ENCODE measurements around the gene TRHDE.
"Not testable (repeated sequence)": the region's sequence is repeated elsewhere in the genome, so short reads cannot be mapped to it uniquely, and the experiment has no call there.

The TRHDE gene

GRCh38 chr12:72453550-72453949, 181.4 kb downstream of the TRHDE start:
- no peak for DNase-seq

- DNase-seq = no peak
These were observed 192.3 kb downstream of the TRHDE start for GRCh38 chr12:72464471-72464870.

GRCh38 chr12:72465155-72465554, 193.0 kb downstream of the TRHDE start:
- DNase-seq = no peak

GRCh38 chr12:72465940-72466630, 193.9 kb downstream of the TRHDE start:
- DNase-seq = no peak

GRCh38 chr12:72467985-72468384, 195.8 kb downstream of the TRHDE start:
- DNase-seq = no peak

GRCh38 chr12:72468505-72468904, 196.3 kb downstream of the TRHDE start:
- no peak for DNase-seq

- no peak for DNase-seq
These were observed 199.6 kb downstream of the TRHDE start for GRCh38 chr12:72471806-72472205.

GRCh38 chr12:72472350-72472749, 200.2 kb downstream of the TRHDE start:
- no peak for DNase-seq

- DNase-seq = no peak
These were observed 204.1 kb downstream of the TRHDE start for GRCh38 chr12:72476301-72476700.

GRCh38 chr12:72485017-72485701, 213.0 kb downstream of the TRHDE start:
- no peak for DNase-seq

GRCh38 chr12:72491426-72491825, 219.3 kb downstream of the TRHDE start:
- no peak for DNase-seq

GRCh38 chr12:72493407-72493806, 221.2 kb downstream of the TRHDE start:
- DNase-seq = no peak

- no peak for DNase-seq
These were observed 226.2 kb downstream of the TRHDE start for GRCh38 chr12:72498354-72498753.

- DNase-seq = no peak
These were observed 227.1 kb downstream of the TRHDE start for GRCh38 chr12:72499244-72499643.

GRCh38 chr12:72502546-72502945, 230.4 kb downstream of the TRHDE start:
- DNase-seq = no peak

GRCh38 chr12:72505227-72505626, 233.1 kb downstream of the TRHDE start:
- no peak for DNase-seq

- DNase-seq = no peak
These were observed 237.7 kb downstream of the TRHDE start for GRCh38 chr12:72509891-72510290.

- no peak for DNase-seq
These were observed 238.6 kb downstream of the TRHDE start for GRCh38 chr12:72510772-72511171.

- DNase-seq = no peak
These were observed 239.3 kb downstream of the TRHDE start for GRCh38 chr12:72511498-72511897.

GRCh38 chr12:72511906-72512305, 239.7 kb downstream of the TRHDE start:
- no peak for DNase-seq

GRCh38 chr12:72520044-72520678, 248.0 kb downstream of the TRHDE start:
- DNase-seq = not testable (repeated sequence)

GRCh38 chr12:72521326-72521725, 249.2 kb downstream of the TRHDE start:
- DNase-seq = no peak

- no peak for DNase-seq
These were observed 250.2 kb downstream of the TRHDE start for GRCh38 chr12:72522411-72522810.

GRCh38 chr12:72523754-72524153, 251.6 kb downstream of the TRHDE start:
- DNase-seq = no peak
